Fibroblast of skin of right biceps (primary cell): ENCODE data around the gene KTN1.

Experiments
- DNase-seq: peaks from one replicate; pipeline ENCODE4 v3.0.0-alpha.2; 2013

The KTN1 gene

GRCh38 chr14:55614304-55614703, 34.3 kb downstream of the KTN1 start:
- DNase-seq, result no peak

GRCh38 chr14:55620277-55620676, 40.3 kb downstream of the KTN1 start:
- no peak for DNase-seq

- no peak for DNase-seq
Observed at GRCh38 chr14:55620981-55621380, 41.0 kb downstream of the KTN1 start.

GRCh38 chr14:55621391-55621790, 41.4 kb downstream of the KTN1 start:
- no peak for DNase-seq

GRCh38 chr14:55624913-55625312, 44.9 kb downstream of the KTN1 start:
- DNase-seq, result peak; percentile 9

- DNase-seq, result no peak
Observed at GRCh38 chr14:55625481-55625880, 45.5 kb downstream of the KTN1 start.

- no peak for DNase-seq
Observed at GRCh38 chr14:55626131-55626530, 46.1 kb downstream of the KTN1 start.

GRCh38 chr14:55628426-55628825, 48.4 kb downstream of the KTN1 start:
- no peak for DNase-seq

GRCh38 chr14:55638665-55639064, 58.7 kb downstream of the KTN1 start:
- no peak for DNase-seq

- no peak for DNase-seq
Observed at GRCh38 chr14:55641290-55641689, 61.3 kb downstream of the KTN1 start.

GRCh38 chr14:55641954-55642353, 61.9 kb downstream of the KTN1 start:
- DNase-seq, result no peak

GRCh38 chr14:55645145-55645544, 65.1 kb downstream of the KTN1 start:
- no peak for DNase-seq

- no peak for DNase-seq
Observed at GRCh38 chr14:55645845-55646832, 66.1 kb downstream of the KTN1 start.

GRCh38 chr14:55650992-55651391, 71.0 kb downstream of the KTN1 start:
- DNase-seq, result no peak

- DNase-seq, result no peak
Observed at GRCh38 chr14:55654243-55654642, 74.2 kb downstream of the KTN1 start.

GRCh38 chr14:55661029-55661428, 81.0 kb downstream of the KTN1 start:
- no peak for DNase-seq

GRCh38 chr14:55662752-55663151, 82.7 kb downstream of the KTN1 start:
- DNase-seq, result no peak

- DNase-seq, result peak; percentile 24
Observed at GRCh38 chr14:55665067-55665675, 85.2 kb downstream of the KTN1 start.

GRCh38 chr14:55667801-55668200, 87.8 kb downstream of the KTN1 start:
- DNase-seq, result no peak

- no peak for DNase-seq
Observed at GRCh38 chr14:55671641-55672040, 91.6 kb downstream of the KTN1 start.

GRCh38 chr14:55673048-55673447, 93.0 kb downstream of the KTN1 start:
- no peak for DNase-seq

GRCh38 chr14:55681096-55681495, 101.1 kb downstream of the KTN1 start:
- DNase-seq, result no peak

- DNase-seq, result no peak
Observed at GRCh38 chr14:55684956-55685584, 105.1 kb downstream of the KTN1 start.

GRCh38 chr14:55686713-55687112, 106.7 kb downstream of the KTN1 start:
- no peak for DNase-seq
